SKM-1 (cell line): Measurements from ENCODE around the gene TSPAN11.
"Not testable (repeated sequence)": the region's sequence is repeated elsewhere in the genome, so short reads cannot be mapped to it uniquely, and the experiment has no call there.

Source experiments
- DNase-seq: peaks from one replicate; lab custom pipeline; 2025; ENCODE audit not compliant: unreplicated experiment; lab: John Stamatoyannopoulos, UW

TSPAN11 gene

GRCh38 chr12:30926243-30927221 is at the start of gene TSPAN11:
Gene TSPAN11 (plus strand): TSS chr12:30926748. CDS start chr12:30953992, 27,244 bp downstream.
- no peak for DNase-seq

GRCh38 chr12:30877105-30877875 is 49.3 kb upstream of the TSPAN11 start:
- DNase-seq: no peak

DNA sequence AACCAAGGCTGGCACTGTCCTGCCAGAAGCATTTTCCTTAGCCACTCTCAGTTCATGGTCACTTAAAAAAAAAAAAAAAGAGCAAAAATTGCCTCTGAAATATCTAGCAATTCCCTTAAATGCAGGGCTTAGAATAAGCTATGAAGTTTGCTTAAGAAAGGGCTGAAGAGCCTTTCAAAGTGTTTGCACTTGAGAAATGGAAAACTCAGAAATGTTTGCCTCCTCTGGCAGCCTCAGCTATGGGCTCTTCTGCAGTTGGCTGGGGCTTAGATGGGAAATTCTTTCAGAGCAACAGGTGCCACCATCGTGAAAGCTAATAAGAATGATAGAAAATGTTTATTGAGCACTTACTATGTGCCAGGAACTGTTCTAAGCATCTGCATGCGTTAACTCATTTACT is 48.5 kb upstream of the TSPAN11 start:
- DNase-seq: no peak

DNA sequence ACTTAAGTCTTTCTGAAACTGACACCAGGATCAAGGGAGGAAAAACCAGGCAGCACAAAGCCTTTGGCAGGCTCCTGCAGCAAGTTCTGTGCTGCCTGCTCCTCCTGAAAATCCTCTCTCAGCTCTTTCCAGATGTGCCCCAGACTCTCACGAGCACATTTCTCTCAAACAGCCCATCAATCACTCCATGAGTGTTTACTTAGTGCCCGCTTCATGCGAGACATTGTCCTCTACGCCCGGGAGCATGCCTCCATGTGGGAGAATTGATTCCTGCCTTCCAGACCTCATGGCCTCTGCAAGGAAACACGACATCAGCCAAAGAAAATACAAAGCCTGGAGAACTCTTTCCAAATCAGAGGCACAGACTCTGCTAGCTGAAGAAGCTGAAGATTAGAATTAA is 46.5 kb upstream of the TSPAN11 start:
- DNase-seq: no peak

DNA sequence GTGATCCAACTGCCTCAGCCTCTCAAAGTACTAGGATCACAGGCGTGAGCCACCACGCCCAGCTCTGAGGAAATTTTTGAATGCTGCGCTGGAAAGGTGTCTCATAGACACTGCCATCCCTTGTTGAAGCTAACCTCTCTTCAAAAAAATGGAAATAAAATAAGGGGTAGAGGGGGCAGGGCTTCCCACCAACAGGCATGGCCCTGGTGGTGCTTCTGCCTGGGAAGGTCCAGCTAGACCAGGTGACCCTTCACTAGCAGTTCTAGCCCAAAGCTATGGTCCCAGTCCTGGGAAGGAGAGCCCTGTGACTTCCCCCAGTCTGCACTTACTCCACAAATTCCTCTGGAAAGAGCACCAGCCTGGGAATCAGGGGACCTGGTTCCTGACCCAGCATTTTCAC is 45.7 kb upstream of the TSPAN11 start:
- no peak for DNase-seq

GRCh38 chr12:30882706-30883105 is 43.8 kb upstream of the TSPAN11 start:
- no peak for DNase-seq

GRCh38 chr12:30884799-30885198 is 41.7 kb upstream of the TSPAN11 start:
- DNase-seq: no peak

DNA sequence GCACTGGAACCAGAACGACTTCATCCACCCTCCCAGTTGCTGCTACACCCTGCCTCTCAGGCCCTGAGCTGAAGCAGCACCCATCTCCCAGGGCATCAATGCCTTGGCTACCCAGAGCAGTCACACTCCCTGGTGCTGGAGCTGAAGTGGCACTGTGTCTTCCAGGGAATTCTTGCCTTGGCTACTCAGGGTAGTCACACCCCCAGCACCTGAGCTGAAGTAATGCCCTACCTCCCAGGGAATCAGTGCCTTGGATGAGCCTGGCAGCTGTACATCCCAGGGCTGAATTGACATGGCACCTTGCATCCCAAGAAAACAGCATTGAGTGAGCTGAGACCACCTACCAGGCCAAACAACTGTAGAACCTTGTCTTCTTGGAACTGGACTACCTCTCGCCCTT is 41.2 kb upstream of the TSPAN11 start:
- DNase-seq: no peak

DNA sequence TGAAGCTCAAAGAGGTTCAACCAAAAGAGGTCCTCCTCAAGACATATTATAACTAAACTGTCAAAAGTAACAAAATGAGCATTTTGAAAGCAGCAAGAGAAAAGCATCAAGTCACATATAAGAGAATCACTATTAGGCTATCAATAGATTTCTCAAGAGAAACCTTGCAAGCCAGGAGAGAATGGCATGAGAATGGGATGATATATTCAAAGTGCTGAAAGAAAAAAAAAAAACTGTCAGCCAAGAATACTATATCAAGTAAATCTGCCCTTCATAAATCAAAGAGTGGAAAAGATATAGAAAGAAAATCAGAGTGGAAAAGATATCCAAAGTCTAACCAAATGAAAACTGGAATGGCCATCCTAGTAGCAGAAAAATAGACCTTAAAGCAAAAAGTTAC is 39.3 kb upstream of the TSPAN11 start:
- DNase-seq: no peak

DNA sequence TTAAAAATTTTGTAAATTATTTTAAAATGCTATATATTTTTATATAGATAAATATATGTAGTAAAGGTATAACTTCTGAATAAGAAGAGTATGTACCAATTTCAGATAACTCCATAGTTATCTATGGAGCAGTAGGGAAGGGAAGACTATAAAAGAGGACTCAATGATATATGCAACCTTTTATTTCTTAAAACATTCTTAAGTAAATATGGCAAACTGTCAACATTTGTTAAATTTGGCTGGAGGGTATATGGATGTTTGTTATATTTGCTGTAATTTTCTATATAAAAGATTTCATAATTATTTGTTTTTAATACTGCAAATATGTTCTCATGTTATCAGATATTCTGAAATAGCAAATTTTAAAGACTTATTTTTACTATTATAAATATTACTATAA is 38.3 kb upstream of the TSPAN11 start:
- DNase-seq: no peak

DNA sequence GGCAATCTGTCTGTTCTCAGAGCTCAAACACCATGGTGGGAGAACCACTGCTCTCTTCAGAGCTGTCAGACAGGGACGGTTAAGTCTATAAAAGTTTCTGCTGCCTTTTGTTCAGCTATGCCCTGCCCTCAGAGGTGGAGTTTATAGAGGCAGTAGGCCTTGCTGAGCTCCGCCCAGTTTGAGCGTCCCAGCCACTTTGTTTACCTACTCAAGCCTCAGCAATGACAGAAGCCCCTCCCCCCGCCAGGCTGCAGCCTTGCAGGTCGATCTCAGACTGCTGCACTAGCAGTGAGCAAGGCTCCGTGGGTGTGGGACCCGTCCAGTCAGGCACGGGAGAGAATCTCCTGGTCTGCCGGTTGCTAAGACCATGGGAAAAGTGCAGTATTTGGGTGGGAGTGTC is 32.0 kb upstream of the TSPAN11 start:
- DNase-seq: not testable (repeated sequence)

GRCh38 chr12:30896461-30896860 is 30.1 kb upstream of the TSPAN11 start:
- DNase-seq: no peak

DNA sequence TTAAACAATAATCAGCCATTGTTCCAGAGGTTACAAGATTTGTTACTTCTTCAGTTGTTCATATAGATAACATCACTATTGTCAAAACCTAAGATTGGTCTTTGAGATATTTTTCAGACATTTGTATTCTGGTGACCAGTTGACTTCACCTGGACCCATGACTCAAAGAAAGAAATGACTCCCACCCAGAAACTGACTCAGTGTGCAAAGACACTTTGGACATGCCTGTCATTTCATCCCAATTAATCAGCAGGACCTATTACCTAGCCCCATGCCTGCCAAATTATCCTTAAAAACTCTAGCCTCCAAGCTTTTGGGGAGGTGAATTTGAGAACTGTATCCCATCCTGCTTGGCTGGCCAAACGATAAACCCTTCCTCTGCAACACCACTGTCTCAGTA is 27.7 kb upstream of the TSPAN11 start:
- no peak for DNase-seq

- DNase-seq: no peak
These were observed 26.2 kb upstream of the TSPAN11 start for GRCh38 chr12:30900351-30900750.

GRCh38 chr12:30902001-30902400 is 24.5 kb upstream of the TSPAN11 start:
- no peak for DNase-seq

GRCh38 chr12:30902596-30902995 is 24.0 kb upstream of the TSPAN11 start:
- no peak for DNase-seq

DNA sequence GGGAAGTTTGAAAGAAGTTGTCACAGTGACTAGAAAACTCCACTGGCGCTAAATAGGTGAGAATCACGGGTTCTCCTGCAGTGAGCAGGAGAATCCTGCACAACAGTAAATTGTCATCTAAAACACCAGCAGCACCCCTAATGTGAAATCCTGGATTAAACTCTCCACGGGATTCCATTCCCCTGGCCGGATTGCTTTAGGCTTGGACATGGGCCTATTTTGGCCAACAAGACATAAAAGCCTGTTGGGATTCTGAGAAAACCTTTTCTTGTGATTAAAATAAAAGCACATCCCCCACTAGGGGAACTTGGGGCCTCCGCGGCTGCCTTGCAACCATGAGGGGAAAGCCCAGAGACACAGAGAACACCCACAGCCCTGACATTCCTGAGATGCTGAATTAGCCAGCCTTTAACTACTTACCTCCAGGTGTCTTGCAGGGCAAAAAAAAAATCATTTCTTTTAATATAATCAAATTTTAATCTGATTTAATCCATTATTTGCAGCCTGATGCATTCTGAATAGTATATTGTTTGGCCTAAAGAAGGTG is 21.0 kb upstream of the TSPAN11 start:
- DNase-seq: no peak

DNA sequence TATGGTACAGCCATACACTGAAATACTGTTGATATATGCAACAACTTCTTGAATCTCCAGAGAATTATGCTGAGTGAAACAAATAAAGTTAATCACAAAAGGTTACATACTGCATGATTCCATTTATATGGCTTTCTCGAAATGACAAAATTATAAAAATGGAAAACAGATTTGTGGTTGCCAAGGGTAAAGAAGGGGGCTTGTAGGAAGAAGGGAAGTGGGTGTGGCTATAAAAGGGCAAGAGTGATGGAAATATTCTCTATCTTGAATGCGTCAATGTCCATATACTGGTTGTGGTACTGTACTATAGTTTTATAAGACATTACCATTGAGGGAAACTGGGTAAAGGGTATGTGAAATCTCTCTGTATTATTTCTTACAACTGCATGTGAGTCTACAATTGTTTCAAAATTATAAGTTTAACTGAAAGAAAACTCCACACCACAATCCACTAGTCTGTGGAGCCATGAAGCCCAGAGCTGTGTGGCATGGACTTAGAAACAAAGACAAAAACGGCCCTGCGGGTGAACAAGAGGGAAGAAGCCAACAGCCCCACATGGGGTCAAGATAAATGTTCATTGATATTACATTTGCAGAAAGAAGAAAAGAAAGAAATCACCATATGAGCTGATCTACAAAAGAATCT is 18.3 kb upstream of the TSPAN11 start:
- DNase-seq: no peak

DNA sequence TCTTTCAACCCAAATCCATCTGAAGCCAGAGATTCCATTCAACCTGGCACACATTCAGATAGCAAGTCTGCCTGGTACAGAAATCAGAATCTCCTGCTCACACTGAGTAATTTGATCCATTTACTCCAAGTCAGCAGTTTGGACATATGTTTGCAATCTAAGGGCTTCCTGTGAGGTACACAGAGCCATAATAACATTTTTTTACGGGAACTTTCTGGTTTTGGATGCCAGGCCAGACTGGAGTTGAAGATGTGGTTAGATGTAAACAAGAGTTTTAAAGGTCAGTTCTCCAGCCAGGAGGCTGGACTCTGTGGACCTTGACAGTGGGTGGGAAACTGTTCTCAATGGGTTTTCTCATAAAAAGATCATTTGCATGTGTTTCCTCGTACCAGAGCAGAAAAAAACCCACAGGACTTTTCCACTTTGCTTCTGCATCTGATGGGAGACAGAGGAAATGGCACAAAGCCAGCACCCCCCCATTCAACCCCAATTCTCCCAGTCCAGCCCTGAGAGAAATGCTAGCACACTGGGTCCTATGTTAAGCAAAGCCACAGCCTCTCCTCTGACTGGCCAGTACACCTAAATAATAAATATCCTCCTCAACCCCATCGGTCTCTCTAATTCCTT is 17.7 kb upstream of the TSPAN11 start:
- no peak for DNase-seq

DNA sequence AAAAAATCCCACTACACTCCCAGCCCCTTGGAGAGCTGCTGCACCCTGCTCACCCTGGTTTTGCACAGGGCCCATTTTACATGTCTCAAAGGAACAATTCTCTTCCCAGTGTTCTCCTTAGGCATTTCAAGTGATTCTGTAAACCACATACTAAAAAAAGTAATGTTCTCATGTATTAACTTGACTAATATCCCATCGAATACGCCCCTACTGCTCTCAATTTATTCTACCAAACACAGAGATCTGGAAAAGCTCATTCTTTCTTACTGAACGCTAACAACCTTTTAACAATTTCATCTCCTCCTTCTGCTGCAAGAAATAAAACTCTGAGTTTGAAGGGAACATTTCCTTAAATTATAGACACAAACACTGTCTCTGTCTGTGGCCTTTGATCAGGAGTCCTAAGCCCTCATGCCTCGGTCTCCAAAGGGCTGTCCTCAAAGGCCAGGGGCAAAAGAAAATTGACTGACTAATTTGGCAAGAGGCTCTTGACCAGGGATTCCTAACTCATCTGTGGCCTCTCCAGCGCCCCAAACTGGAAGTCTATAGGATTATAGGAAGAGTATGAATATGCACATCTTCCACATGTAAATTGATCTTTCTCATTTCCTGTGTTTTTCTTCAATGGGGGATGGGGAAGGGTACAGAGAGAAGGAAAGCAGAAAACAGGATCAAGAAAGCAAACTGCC is 17.1 kb upstream of the TSPAN11 start:
- no peak for DNase-seq
